Trophoblast cell (in vitro differentiated cells and primary cell): ENCODE results near the gene TNS3.

ENCODE experiments used
- DNase-seq, 2 donors: peaks; one replicate each; pipeline ENCODE4 v3.0.0-alpha.2; 2016
- H2AFZ ChIP-seq: 2 replicates; pipeline ENCODE4 v1.6.1; 2013; ENCODE audit warnings: low read length, moderate library complexity, mild to moderate bottlenecking; ENCODE audit not compliant: insufficient read depth, poor library complexity
- H2AK5ac ChIP-seq: 2 replicates; pipeline ENCODE4 v1.6.1; 2013; ENCODE audit warnings: mild to moderate bottlenecking, low read length
- H2BK120ac ChIP-seq: 2 replicates; pipeline ENCODE4 v1.6.1; 2013; ENCODE audit warnings: low read length, mild to moderate bottlenecking, moderate library complexity; ENCODE audit not compliant: insufficient read depth, poor library complexity
- H2BK12ac ChIP-seq: 2 replicates; pipeline ENCODE4 v1.6.1; 2013; ENCODE audit warnings: mild to moderate bottlenecking, low read length, moderate library complexity
- H2BK5ac ChIP-seq: 2 replicates; pipeline ENCODE4 v1.6.1; 2013; ENCODE audit warnings: low read length, low read depth, moderate library complexity, mild to moderate bottlenecking; ENCODE audit not compliant: poor library complexity
- H3K14ac ChIP-seq: 2 replicates; pipeline ENCODE4 v1.6.1; 2013; ENCODE audit warnings: mild to moderate bottlenecking, low read length
- H3K18ac ChIP-seq: 2 replicates; pipeline ENCODE4 v1.6.1; 2013; ENCODE audit warnings: mild to moderate bottlenecking, low read length
- H3K23ac ChIP-seq: 2 replicates; pipeline ENCODE4 v1.6.1; 2013; ENCODE audit warnings: low read length
- H3K27ac ChIP-seq: 2 replicates; pipeline ENCODE4 v1.5.1; 2013; ENCODE audit warnings: low read depth, mild to moderate bottlenecking, inconsistent platforms, low read length, moderate library complexity
- H3K27me3 ChIP-seq: 2 replicates; pipeline ENCODE4 v1.6.1; 2013; ENCODE audit warnings: inconsistent platforms, mild to moderate bottlenecking, low read length, moderate library complexity; ENCODE audit not compliant: insufficient read depth
- H3K36me3 ChIP-seq, 2 experiments: 1 replicate in 1 of 2; 2 replicates in 1 of 2; pipeline ENCODE4 v1.6.1; 2013; ENCODE audit warnings: low read length in 2 of 2, mild to moderate bottlenecking in 2 of 2, moderate library complexity in 1 of 2; ENCODE audit not compliant: insufficient read depth in 2 of 2, control insufficient read depth in 1 of 2
- H3K4ac ChIP-seq: 2 replicates; pipeline ENCODE4 v1.6.1; 2013; ENCODE audit warnings: low read depth, mild to moderate bottlenecking, low read length, moderate library complexity
- H3K4me1 ChIP-seq, 2 experiments: 1 replicate in 1 of 2; 2 replicates in 1 of 2; pipeline ENCODE4 v1.6.1; 2013; ENCODE audit warnings: low read length in 2 of 2, mild to moderate bottlenecking in 2 of 2, moderate library complexity in 1 of 2; ENCODE audit not compliant: insufficient read depth in 2 of 2, control insufficient read depth in 1 of 2
- H3K4me2 ChIP-seq: 2 replicates; pipeline ENCODE4 v1.6.1; 2013; ENCODE audit warnings: inconsistent platforms, mild to moderate bottlenecking, low read length, moderate library complexity
- H3K4me3 ChIP-seq: 2 replicates; pipeline ENCODE4 v1.5.1; 2013; ENCODE audit warnings: mild to moderate bottlenecking, low read depth, low read length, inconsistent platforms
- H3K79me1 ChIP-seq: one replicate; pipeline ENCODE4 v1.6.1; 2013; ENCODE audit warnings: low read length
- H3K79me2 ChIP-seq: 2 replicates; pipeline ENCODE4 v1.6.1; 2013; ENCODE audit warnings: low read length, mild to moderate bottlenecking; ENCODE audit not compliant: control insufficient read depth, insufficient read depth, poor library complexity
- H3K9ac ChIP-seq: 2 replicates; pipeline ENCODE4 v1.6.1; 2013; ENCODE audit warnings: mild to moderate bottlenecking, low read length
- H3K9me3 ChIP-seq: 2 replicates; pipeline ENCODE4 v1.6.1; 2013; ENCODE audit warnings: low read depth, mild to moderate bottlenecking, control low read depth, inconsistent platforms, low read length; ENCODE audit not compliant: insufficient read depth
- H4K12ac ChIP-seq: 2 replicates; pipeline ENCODE4 v1.6.1; 2013; ENCODE audit warnings: low read depth, mild to moderate bottlenecking, low read length, moderate library complexity
- H4K8ac ChIP-seq: 2 replicates; pipeline ENCODE4 v1.6.1; 2013; ENCODE audit warnings: low read depth, mild to moderate bottlenecking, low read length, moderate library complexity
- H4K91ac ChIP-seq: one replicate; pipeline ENCODE4 v1.6.1; 2013; ENCODE audit warnings: low read depth, mild to moderate bottlenecking, low read length, moderate library complexity
- WGBS: extraction: QIAGEN DNeasy Blood & Tissue Kit; methylation state at CpG from one replicate; pipeline ENCODE4 v1.1.7; 2013; ENCODE audit warnings: missing lambda C conversion rate; ENCODE audit not compliant: insufficient read length, insufficient coverage; ENCODE audit errors: extremely low coverage; 5-methylcytosine and 5-hydroxymethylcytosine counted together

Gene TNS3

DNA sequence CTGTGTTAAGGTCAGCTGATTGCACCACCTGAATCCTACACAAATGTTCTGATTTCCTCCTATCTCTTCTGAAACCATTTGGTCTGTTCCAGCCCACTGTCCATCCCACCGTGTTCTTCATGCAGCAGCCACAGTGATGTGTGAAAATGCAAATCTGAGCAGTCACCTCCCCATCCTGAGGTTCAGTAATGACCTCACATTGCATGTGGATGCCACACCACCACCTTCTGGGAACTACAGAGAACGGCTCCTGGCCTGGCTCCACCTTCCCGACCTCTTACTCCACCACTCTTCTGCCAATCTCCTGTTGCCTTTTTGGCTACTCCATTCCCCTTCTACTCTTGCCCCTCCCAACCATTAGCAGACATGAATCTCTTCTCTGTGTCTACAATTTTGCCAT, 244.4 kb downstream of the TNS3 start:
- Histone ChIP-seq H3K27ac (no peak overlapping the region), H2AFZ (no peak overlapping the region), H2BK12ac (no peak overlapping the region), H3K9ac (no peak overlapping the region), H4K91ac (no peak overlapping the region), H2BK120ac (no peak overlapping the region), H4K12ac (no peak overlapping the region), H3K23ac (no peak overlapping the region), H2AK5ac (no peak overlapping the region), H3K4me2 (no peak overlapping the region), H3K18ac (no peak overlapping the region), H3K79me1 (no peaks in the 10 kb centered on the region), H3K4me1 (no peaks in the 10 kb centered on the region), H3K79me2 (no peaks in the 10 kb centered on the region), H3K9me3 (no peaks in the 10 kb centered on the region), H3K36me3 (peaks cover 25 to 38% of the 10 kb centered on the region in 2 experiments), H4K8ac (no peak overlapping the region), H2BK5ac (no peak overlapping the region), H3K27me3 (no peaks in the 10 kb centered on the region), H3K4ac (no peak overlapping the region), H3K4me3 (peak overlapping the region; percentile 56), H3K14ac (no peak overlapping the region)
- no CpG with 5 or more reads among the region's 3 CpGs for WGBS
- no peak for DNase-seq

DNA sequence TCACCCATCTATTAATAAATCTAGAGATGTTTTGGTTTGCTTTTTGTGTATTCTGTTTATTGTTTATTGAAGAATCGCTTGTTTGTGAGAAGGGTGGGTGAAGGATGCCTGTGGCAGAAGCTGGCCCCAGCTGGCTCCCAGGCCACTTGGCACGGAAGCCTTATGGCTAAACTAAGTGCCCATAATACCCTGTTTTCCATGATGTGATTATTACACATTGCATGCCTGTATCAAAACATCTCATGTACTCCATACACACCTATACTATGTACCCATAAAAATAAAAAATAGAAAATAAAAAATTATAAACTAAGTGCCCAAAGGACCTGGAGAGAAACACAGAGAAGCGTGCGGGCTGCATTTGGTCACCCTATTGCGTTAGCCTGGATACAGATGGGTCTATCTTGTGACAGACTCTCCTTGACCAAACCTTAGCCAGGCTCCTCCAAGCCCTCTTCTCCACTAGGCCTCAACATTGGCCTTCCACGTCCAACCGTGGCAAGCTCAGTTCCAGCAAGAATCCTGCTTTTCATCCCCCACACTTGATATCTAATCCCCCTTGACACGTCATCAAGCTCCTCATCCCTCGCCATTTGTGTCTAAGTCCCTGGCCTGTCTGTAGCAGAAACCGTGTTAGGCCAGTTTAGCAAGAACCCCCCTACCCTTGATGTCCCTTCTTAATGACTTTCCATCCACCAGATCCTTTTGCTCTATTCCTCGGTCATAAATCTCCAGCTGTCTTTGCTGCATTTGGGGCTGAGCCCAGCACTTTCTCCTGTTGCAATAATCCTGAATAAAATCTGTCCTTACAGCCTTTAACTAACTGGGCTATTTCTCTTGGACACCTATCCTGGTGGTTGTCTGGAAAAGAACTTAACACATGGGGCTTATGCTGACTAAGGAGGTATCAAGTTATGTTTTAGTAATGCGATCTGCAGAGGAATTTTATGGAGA, 245.2 kb downstream of the TNS3 start:
- no peak overlapping the region for H2AK5ac ChIP-seq
- H2BK12ac ChIP-seq, result no peak overlapping the region
- no peak overlapping the region for H3K4ac ChIP-seq
- H4K8ac ChIP-seq, result no peak overlapping the region
- no peak for DNase-seq
- H3K36me3 ChIP-seq, result peaks cover 32 to 40% of the 10 kb centered on the region in 2 experiments
- no peak overlapping the region for H3K27ac ChIP-seq
- H3K9me3 ChIP-seq, result no peaks in the 10 kb centered on the region
- H3K79me2 ChIP-seq, result no peaks in the 10 kb centered on the region
- no peak overlapping the region for H3K18ac ChIP-seq
- no peak overlapping the region for H3K4me2 ChIP-seq
- no peak overlapping the region for H3K4me3 ChIP-seq
- H3K4me1 ChIP-seq, result peaks cover 0 to 2% of the 10 kb centered on the region in 2 experiments
- H2BK120ac ChIP-seq, result no peak overlapping the region
- no peak overlapping the region for H2AFZ ChIP-seq
- H3K14ac ChIP-seq, result no peak overlapping the region
- H3K27me3 ChIP-seq, result no peaks in the 10 kb centered on the region
- no CpG with 5 or more reads among the region's 12 CpGs for WGBS
- H3K79me1 ChIP-seq, result no peaks in the 10 kb centered on the region
- H3K9ac ChIP-seq, result no peak overlapping the region
- H4K91ac ChIP-seq, result no peak overlapping the region
- no peak overlapping the region for H3K23ac ChIP-seq
- H2BK5ac ChIP-seq, result no peak overlapping the region
- H4K12ac ChIP-seq, result no peak overlapping the region

DNA sequence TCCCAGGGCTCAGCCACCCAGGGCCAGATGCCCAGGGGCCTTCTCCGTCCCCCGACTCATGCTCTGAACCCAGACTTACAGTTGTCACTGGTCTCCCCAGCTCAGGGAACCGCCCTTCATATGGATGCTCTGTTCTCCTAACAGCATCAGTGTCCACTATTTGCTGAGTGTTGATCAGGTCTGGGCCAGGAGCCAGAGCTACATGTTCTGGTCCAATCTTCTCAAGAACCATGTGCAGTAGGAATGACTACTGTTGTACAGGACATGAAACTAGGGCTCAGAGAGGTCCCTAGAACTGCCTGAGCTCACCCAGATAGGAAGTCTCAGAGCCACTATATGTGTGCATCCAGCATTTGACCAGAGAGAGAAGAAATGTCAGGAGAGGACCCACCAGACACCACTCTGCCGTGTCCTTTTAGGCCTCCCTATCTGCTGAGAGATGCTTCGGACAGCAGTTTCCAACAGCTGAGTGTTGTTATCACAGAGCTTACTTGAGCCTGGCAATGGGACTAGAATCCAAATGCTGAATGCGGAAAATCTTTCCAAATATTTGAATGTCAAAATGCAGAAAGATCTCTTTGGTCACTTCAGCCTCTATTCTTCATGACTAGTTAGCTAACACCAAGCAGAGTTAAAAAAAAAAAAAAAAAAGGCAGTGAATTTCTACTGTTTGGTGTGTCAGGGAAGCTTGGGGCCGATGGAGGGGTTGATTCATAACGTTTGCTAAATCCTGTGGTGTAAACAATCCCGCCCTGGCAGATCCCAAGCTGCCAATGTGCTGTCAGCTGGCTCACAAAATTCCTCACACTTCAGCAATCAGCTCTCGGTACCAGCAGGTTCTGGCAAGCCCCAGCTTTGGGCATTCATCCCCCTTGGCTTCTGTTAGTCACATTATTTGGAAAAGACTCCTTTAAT, 246.1 kb downstream of the TNS3 start:
- Histone ChIP-seq H2AK5ac (no peak overlapping the region), H3K79me2 (no peaks in the 10 kb centered on the region), H3K9ac (no peak overlapping the region), H3K4ac (no peak overlapping the region), H3K4me1 (peaks cover 0 to 4% of the 10 kb centered on the region in 2 experiments), H3K36me3 (peaks cover 33 to 48% of the 10 kb centered on the region in 2 experiments), H4K91ac (no peak overlapping the region), H3K14ac (no peak overlapping the region), H3K27me3 (no peaks in the 10 kb centered on the region), H3K27ac (no peak overlapping the region), H2BK12ac (no peak overlapping the region), H3K9me3 (no peaks in the 10 kb centered on the region), H3K4me2 (no peak overlapping the region), H4K8ac (no peak overlapping the region), H3K4me3 (no peak overlapping the region), H3K18ac (no peak overlapping the region), H2BK120ac (no peak overlapping the region), H2AFZ (no peak overlapping the region), H4K12ac (no peak overlapping the region), H2BK5ac (no peak overlapping the region), H3K23ac (no peak overlapping the region), H3K79me1 (no peaks in the 10 kb centered on the region)
- WGBS, result no CpG with 5 or more reads among the region's 10 CpGs
- DNase-seq, result no peak

DNA sequence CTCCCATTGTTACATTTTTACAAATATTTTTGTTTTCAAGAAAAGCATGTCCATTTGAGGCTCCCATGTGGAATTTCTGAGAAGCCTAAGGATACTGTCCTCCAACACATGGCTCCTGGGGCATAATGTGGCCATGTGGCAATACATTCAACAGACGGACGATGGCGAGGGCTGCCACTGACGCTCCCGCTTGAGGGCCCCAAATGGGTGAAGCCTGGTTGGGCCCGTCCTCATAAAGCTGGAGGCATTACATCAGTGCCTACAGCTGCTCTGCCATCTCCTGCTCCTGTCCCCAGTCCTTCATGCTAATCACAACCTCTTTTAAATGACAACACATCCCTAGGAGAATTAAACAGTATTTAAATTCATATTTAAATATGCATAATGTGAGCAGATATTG, 246.8 kb downstream of the TNS3 start:
- Histone ChIP-seq H2BK5ac (no peak overlapping the region), H3K14ac (no peak overlapping the region), H3K23ac (no peak overlapping the region), H3K27me3 (no peaks in the 10 kb centered on the region), H3K4ac (no peak overlapping the region), H2BK12ac (no peak overlapping the region), H3K79me2 (no peaks in the 10 kb centered on the region), H2AK5ac (no peak overlapping the region), H3K4me1 (peaks cover 2 to 10% of the 10 kb centered on the region in 2 experiments), H2AFZ (no peak overlapping the region), H4K12ac (no peak overlapping the region), H3K4me3 (no peak overlapping the region), H3K36me3 (peaks cover 39 to 55% of the 10 kb centered on the region in 2 experiments), H4K8ac (no peak overlapping the region), H3K9ac (no peak overlapping the region), H3K18ac (no peak overlapping the region), H3K4me2 (no peak overlapping the region), H3K79me1 (no peaks in the 10 kb centered on the region), H2BK120ac (no peak overlapping the region), H3K9me3 (no peaks in the 10 kb centered on the region), H3K27ac (no peak overlapping the region), H4K91ac (no peak overlapping the region)
- WGBS, result no CpG with 5 or more reads among the region's 6 CpGs
- no peak for DNase-seq
